ENCODE data around the gene TMEM179.

The TMEM179 gene

GRCh38 chr14:104597576-104597975 lies 7.0 kb downstream of the TMEM179 start:
- no peak for TF ChIP-seq CTCF (IDR thresholded peaks at IDR 0.05)
- intact Hi-C loops (cut with DNase I; ENCODE audit: low total_unique reads), result no loop called here
- no peaks in the 10 kb centered on the region for H3K9me3 ChIP-seq

GRCh38 chr14:104596927-104597351 lies 7.6 kb downstream of the TMEM179 start:
- TF ChIP-seq CTCF (IDR thresholded peaks at IDR 0.05), result no peak
- Histone ChIP-seq H3K27me3 (peaks cover 0 to 88% of the 10 kb centered on the region in 2 donors), H3K27ac (no peak overlapping the region), H3K9me3 (no peaks in the 10 kb centered on the region), H3K4me3 (no peak overlapping the region), H3K36me3 (no peaks in the 10 kb centered on the region), H3K4me1 (no peaks in the 10 kb centered on the region)
- intact Hi-C loops (cut with DNase I; ENCODE audit: low total_unique reads), result no loop called here
- no peak for DNase-seq

More at GRCh38 chr14:104597576-104597975, 7.0 kb downstream of the TMEM179 start:
- no peaks in the 10 kb centered on the region for H3K4me1 ChIP-seq
- H3K27ac ChIP-seq, result no peak overlapping the region
- peaks cover 0 to 95% of the 10 kb centered on the region in 2 donors for H3K27me3 ChIP-seq
- no peak overlapping the region for H3K4me3 ChIP-seq
- H3K36me3 ChIP-seq, result no peaks in the 10 kb centered on the region
- no peak for DNase-seq

- H3K27me3 ChIP-seq, result peaks cover 0 to 84% of the 10 kb centered on the region in 2 donors
- H3K9me3 ChIP-seq, result no peaks in the 10 kb centered on the region
- intact Hi-C loops (cut with DNase I; ENCODE audit: low total_unique reads), result no loop called here
- H3K4me1 ChIP-seq, result no peaks in the 10 kb centered on the region
- no peak overlapping the region for H3K27ac ChIP-seq
- no peak for TF ChIP-seq CTCF (IDR thresholded peaks at IDR 0.05)
- no peak for DNase-seq
- no peaks in the 10 kb centered on the region for H3K36me3 ChIP-seq
- no peak overlapping the region for H3K4me3 ChIP-seq
Observed at GRCh38 chr14:104596451-104596918, 8.1 kb downstream of the TMEM179 start.

- intact Hi-C loops (cut with DNase I; ENCODE audit: low total_unique reads), result no loop called here
- H3K27me3 ChIP-seq, result peaks cover 0 to 79% of the 10 kb centered on the region in 2 donors
- no peak for TF ChIP-seq CTCF (IDR thresholded peaks at IDR 0.05)
- DNase-seq, result no peak
- H3K4me1 ChIP-seq, result no peaks in the 10 kb centered on the region
- no peak overlapping the region for H3K27ac ChIP-seq
- H3K4me3 ChIP-seq, result no peak overlapping the region
- no peaks in the 10 kb centered on the region for H3K9me3 ChIP-seq
- H3K36me3 ChIP-seq, result no peaks in the 10 kb centered on the region
Observed at GRCh38 chr14:104595911-104596450, 8.6 kb downstream of the TMEM179 start.

- Histone ChIP-seq H3K4me3 (no peak overlapping the region), H3K27ac (no peak overlapping the region), H3K36me3 (no peaks in the 10 kb centered on the region), H3K9me3 (no peaks in the 10 kb centered on the region), H3K4me1 (no peaks in the 10 kb centered on the region), H3K27me3 (peaks cover 0 to 71% of the 10 kb centered on the region in 2 donors)
- no peak for TF ChIP-seq CTCF (IDR thresholded peaks at IDR 0.05)
- DNase-seq, result no peak
- intact Hi-C loops (cut with DNase I; ENCODE audit: low total_unique reads), result no loop called here
Observed at GRCh38 chr14:104595116-104595675, 9.4 kb downstream of the TMEM179 start.
